PC-3 (cell line): ENCODE data around the gene GOLGA6L7. TPM values are rescaled to one million over a fixed set of nuclear protein-coding genes. Genes with fewer than 3 reads are reported as not detected.
A peak's percentile ranks its signal among the peaks of the same experiment; 100 is the strongest.
"Not testable (repeated sequence)": the region's sequence is repeated elsewhere in the genome, so short reads cannot be mapped to it uniquely, and the experiment has no call there.

Source experiments
- ATAC-seq: fragments of 200-7000 bp; cut with Tn5 transposase; 2 replicates; pipeline ENCODE4 v1.9.1; 2020; ENCODE audit warnings: mild to moderate bottlenecking, moderate library complexity
- BruUV-seq: library from RNA; stranded (reverse); fragments of 400-500 nt; replicated peaks from 2 replicates; lab custom pipeline; 2021; lab: Mats Ljungman, UMichigan
- CTCF ChIA-PET: fragments of 300-600 bp; sonication (Branson Sonifier 250); formaldehyde crosslinking; loops from one replicate; lab custom pipeline; 2022; ENCODE audit warnings: antibody characterized with exemption; lab: Charles Lee
- POLR2A ChIA-PET: fragments of 300-600 bp; sonication (Branson Sonifier 250); formaldehyde crosslinking; loops from one replicate; lab custom pipeline; 2022; ENCODE audit warnings: antibody characterized with exemption; ENCODE audit not compliant: unreplicated experiment; lab: Charles Lee
- DNase-seq: peaks from one replicate; pipeline ENCODE4 v3.0.0-alpha.2; 2015
- H2AFZ ChIP-seq: fragments of 300-600 bp; sonication (generic); 2 replicates; pipeline ENCODE4 v1.6.0; 2016; ENCODE audit warnings: antibody characterized with exemption, low read length
- H3F3A ChIP-seq: fragments of 300-600 bp; sonication (generic); one replicate; pipeline ENCODE4 v1.6.0; 2017; ENCODE audit warnings: antibody characterized with exemption, low read length, control low read depth, mild to moderate bottlenecking; ENCODE audit not compliant: unreplicated experiment
- H3K27ac ChIP-seq: fragments of 300-600 bp; sonication (generic); 2 replicates; pipeline ENCODE4 v1.5.1; 2016; ENCODE audit warnings: mild to moderate bottlenecking, low read length
- H3K27me3 ChIP-seq: fragments of 300-600 bp; sonication (generic); 2 replicates; pipeline ENCODE4 v1.6.1; 2016; ENCODE audit warnings: low read length, mixed read lengths
- H3K36me3 ChIP-seq: fragments of 300-600 bp; sonication (generic); 2 replicates; pipeline ENCODE4 v1.6.1; 2016; ENCODE audit warnings: low read depth, mixed run types, low read length, mixed read lengths
- H3K4me1 ChIP-seq: fragments of 300-600 bp; sonication (generic); 2 replicates; pipeline ENCODE4 v1.5.1; 2016; ENCODE audit warnings: low read length; ENCODE audit not compliant: insufficient read depth
- H3K4me2 ChIP-seq: fragments of 300-600 bp; sonication (generic); 2 replicates; pipeline ENCODE4 v1.6.0; 2016; ENCODE audit warnings: low read length
- H3K4me3 ChIP-seq: fragments of 300-600 bp; sonication (generic); 2 replicates; pipeline ENCODE4 v1.5.1; 2016; ENCODE audit warnings: mild to moderate bottlenecking, low read length, mixed read lengths
- H3K79me2 ChIP-seq: fragments of 300-600 bp; sonication (generic); 2 replicates; pipeline ENCODE4 v1.6.1; 2017; ENCODE audit warnings: low read length, mixed read lengths
- H3K9ac ChIP-seq: fragments of 300-600 bp; sonication (generic); 2 replicates; pipeline ENCODE4 v1.6.0; 2016; ENCODE audit warnings: mild to moderate bottlenecking, low read length
- H3K9me2 ChIP-seq: fragments of 300-600 bp; sonication (generic); replicated peaks from 2 replicates; pipeline ENCODE4 v1.6.1; 2016; ENCODE audit warnings: mixed run types, low read length, mixed read lengths
- H3K9me3 ChIP-seq: fragments of 300-600 bp; sonication (generic); 2 replicates; pipeline ENCODE4 v1.6.1; 2016; ENCODE audit warnings: low read length, mixed read lengths
- H4K20me1 ChIP-seq: fragments of 300-600 bp; sonication (generic); 2 replicates; pipeline ENCODE4 v1.6.1; 2016; ENCODE audit warnings: low read length, mixed read lengths
- intact Hi-C: fragments of 100-400 bp; cut with micrococcal nuclease; formaldehyde crosslinking; loops from 2 replicates; pipeline ENCODE4 v1.9.0; 2023
- total RNA-seq: library from RNA; depleted of rRNA; stranded (reverse); fragments of >200 nt; gene quantifications from 2 replicates; pipeline ENCODE4 v1.2.3, GENCODE V29; 2014

GOLGA6L7 gene
- total RNA-seq, 1 experiment from 2014 or later, result not detected

GRCh38 chr15:28847247-28847646 lies 1.2 kb downstream of the GOLGA6L7 start:
- POLR2A ChIA-PET, H3K79me2 ChIP-seq, H2AFZ ChIP-seq, H3F3A ChIP-seq, H3K4me1 ChIP-seq, H3K27me3 ChIP-seq, intact Hi-C loops, H3K27ac ChIP-seq, H3K36me3 ChIP-seq, H3K4me2 ChIP-seq, H3K4me3 ChIP-seq, H4K20me1 ChIP-seq, H3K9me3 ChIP-seq, CTCF ChIA-PET, H3K9ac ChIP-seq, BruUV-seq, H3K9me2 ChIP-seq, DNase-seq: not testable (repeated sequence)
- ATAC-seq, result peak; percentile 61

- ATAC-seq, H3F3A ChIP-seq, H3K9me3 ChIP-seq, H3K36me3 ChIP-seq, POLR2A ChIA-PET, H3K27me3 ChIP-seq, intact Hi-C loops, H3K4me3 ChIP-seq, H3K9me2 ChIP-seq, H2AFZ ChIP-seq, DNase-seq, H3K4me2 ChIP-seq, H4K20me1 ChIP-seq, CTCF ChIA-PET, H3K4me1 ChIP-seq, H3K79me2 ChIP-seq, H3K27ac ChIP-seq, H3K9ac ChIP-seq, BruUV-seq: not testable (repeated sequence)
Observed at GRCh38 chr15:28844147-28844546, 4.3 kb downstream of the GOLGA6L7 start.

GRCh38 chr15:28843520-28843919 lies 4.9 kb downstream of the GOLGA6L7 start:
- BruUV-seq, H3K36me3 ChIP-seq, H3K79me2 ChIP-seq, POLR2A ChIA-PET, H3K4me3 ChIP-seq, intact Hi-C loops, H3K27me3 ChIP-seq, H3K9ac ChIP-seq, ATAC-seq, H2AFZ ChIP-seq, H3F3A ChIP-seq, DNase-seq, H3K9me2 ChIP-seq, H4K20me1 ChIP-seq, H3K4me2 ChIP-seq, H3K4me1 ChIP-seq, CTCF ChIA-PET, H3K9me3 ChIP-seq, H3K27ac ChIP-seq: not testable (repeated sequence)

- POLR2A ChIA-PET, H3K9me2 ChIP-seq, H3K4me3 ChIP-seq, H3K27me3 ChIP-seq, CTCF ChIA-PET, intact Hi-C loops, H3K4me1 ChIP-seq, DNase-seq, H3F3A ChIP-seq, H3K4me2 ChIP-seq, ATAC-seq, H4K20me1 ChIP-seq, H3K9ac ChIP-seq, H2AFZ ChIP-seq, H3K27ac ChIP-seq, H3K36me3 ChIP-seq, H3K9me3 ChIP-seq, BruUV-seq, H3K79me2 ChIP-seq: not testable (repeated sequence)
Observed at GRCh38 chr15:28842210-28842609, 6.2 kb downstream of the GOLGA6L7 start.

GRCh38 chr15:28840285-28840684 lies 8.2 kb downstream of the GOLGA6L7 start:
- H3K4me3 ChIP-seq, H3K36me3 ChIP-seq, H3K27ac ChIP-seq, CTCF ChIA-PET, H3K9ac ChIP-seq, H4K20me1 ChIP-seq, H3K4me2 ChIP-seq, H2AFZ ChIP-seq, H3K79me2 ChIP-seq, intact Hi-C loops, H3F3A ChIP-seq, H3K27me3 ChIP-seq, POLR2A ChIA-PET, ATAC-seq, H3K4me1 ChIP-seq, BruUV-seq, H3K9me3 ChIP-seq, DNase-seq, H3K9me2 ChIP-seq: not testable (repeated sequence)

- intact Hi-C loops, H3K79me2 ChIP-seq, POLR2A ChIA-PET, H2AFZ ChIP-seq, BruUV-seq, H3F3A ChIP-seq, CTCF ChIA-PET, H3K27ac ChIP-seq, H3K9me3 ChIP-seq, H4K20me1 ChIP-seq, ATAC-seq, H3K4me3 ChIP-seq, H3K27me3 ChIP-seq, H3K36me3 ChIP-seq, H3K4me1 ChIP-seq, H3K9ac ChIP-seq, H3K9me2 ChIP-seq, H3K4me2 ChIP-seq, DNase-seq: not testable (repeated sequence)
Observed at GRCh38 chr15:28834957-28835585, 13.4 kb downstream of the GOLGA6L7 start.
